ENCODE results near the gene GNB3.

GRCh38 chr12:6834873-6835272, 5.9 kb upstream of the GNB3 start:
- TF ChIP-seq, protein P1, sequence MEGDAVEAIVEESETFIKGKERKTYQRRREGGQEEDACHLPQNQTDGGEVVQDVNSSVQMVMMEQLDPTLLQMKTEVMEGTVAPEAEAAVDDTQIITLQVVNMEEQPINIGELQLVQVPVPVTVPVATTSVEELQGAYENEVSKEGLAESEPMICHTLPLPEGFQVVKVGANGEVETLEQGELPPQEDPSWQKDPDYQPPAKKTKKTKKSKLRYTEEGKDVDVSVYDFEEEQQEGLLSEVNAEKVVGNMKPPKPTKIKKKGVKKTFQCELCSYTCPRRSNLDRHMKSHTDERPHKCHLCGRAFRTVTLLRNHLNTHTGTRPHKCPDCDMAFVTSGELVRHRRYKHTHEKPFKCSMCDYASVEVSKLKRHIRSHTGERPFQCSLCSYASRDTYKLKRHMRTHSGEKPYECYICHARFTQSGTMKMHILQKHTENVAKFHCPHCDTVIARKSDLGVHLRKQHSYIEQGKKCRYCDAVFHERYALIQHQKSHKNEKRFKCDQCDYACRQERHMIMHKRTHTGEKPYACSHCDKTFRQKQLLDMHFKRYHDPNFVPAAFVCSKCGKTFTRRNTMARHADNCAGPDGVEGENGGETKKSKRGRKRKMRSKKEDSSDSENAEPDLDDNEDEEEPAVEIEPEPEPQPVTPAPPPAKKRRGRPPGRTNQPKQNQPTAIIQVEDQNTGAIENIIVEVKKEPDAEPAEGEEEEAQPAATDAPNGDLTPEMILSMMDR (IDR thresholded peaks at IDR 0.05) = no peak
- no peak for TF ChIP-seq POLR2A (IDR thresholded peaks at IDR 0.05)

Data from Peyer's patch (tissue), 4 donors.